ENCODE measurements around the gene FCRLA.

DNA sequence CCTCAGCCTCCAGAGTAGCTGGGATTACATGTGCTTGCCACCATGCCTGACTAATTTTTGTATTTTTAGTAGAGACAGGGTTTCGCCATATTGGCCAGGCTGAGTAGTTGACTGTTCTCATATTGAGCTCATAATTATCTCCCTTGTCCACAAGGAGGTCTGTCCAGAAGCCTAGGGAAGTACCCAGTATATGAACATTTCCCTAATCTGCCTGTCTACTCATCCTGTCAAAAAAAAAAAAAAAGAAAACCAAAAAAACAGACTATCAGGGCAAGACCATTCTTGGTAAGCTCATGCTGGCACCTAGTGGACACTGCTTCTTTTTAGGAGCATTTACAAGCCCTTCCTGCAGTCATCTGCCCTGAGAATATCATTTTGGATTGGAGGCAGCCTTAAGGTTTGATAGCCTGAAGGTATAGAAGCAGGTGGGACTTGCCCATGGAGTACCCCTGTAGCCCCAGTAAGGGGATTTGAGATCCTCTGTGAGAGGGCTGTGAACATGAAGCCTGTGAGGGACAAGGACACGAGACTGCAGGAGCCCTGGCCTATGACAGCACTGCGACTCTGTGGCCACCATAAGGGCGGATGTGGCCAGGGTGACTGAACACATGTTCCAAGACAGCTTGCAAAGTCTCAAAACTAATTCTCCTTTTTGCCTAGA, 31.7 kb downstream of the FCRLA start:
- TF ChIP-seq, protein P1, sequence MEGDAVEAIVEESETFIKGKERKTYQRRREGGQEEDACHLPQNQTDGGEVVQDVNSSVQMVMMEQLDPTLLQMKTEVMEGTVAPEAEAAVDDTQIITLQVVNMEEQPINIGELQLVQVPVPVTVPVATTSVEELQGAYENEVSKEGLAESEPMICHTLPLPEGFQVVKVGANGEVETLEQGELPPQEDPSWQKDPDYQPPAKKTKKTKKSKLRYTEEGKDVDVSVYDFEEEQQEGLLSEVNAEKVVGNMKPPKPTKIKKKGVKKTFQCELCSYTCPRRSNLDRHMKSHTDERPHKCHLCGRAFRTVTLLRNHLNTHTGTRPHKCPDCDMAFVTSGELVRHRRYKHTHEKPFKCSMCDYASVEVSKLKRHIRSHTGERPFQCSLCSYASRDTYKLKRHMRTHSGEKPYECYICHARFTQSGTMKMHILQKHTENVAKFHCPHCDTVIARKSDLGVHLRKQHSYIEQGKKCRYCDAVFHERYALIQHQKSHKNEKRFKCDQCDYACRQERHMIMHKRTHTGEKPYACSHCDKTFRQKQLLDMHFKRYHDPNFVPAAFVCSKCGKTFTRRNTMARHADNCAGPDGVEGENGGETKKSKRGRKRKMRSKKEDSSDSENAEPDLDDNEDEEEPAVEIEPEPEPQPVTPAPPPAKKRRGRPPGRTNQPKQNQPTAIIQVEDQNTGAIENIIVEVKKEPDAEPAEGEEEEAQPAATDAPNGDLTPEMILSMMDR (conservative IDR thresholded peaks at IDR 0.05) = peak; percentile 76
- TF ChIP-seq EZH2 (IDR thresholded peaks at IDR 0.05; ENCODE audit: low read depth) = no peak

All from PC-9 (cell line).